Suprapubic skin (tissue), 4 donors: ENCODE results near the gene TEX48. TPM values are rescaled to one million over a fixed set of nuclear protein-coding genes. Genes with fewer than 3 reads are reported as not detected.

Experiments
- DNase-seq, 2 donors: peaks; one replicate each; pipeline ENCODE4 v3.0.0-alpha.2; 2019; ENCODE audit warnings: low spot score in 2 of 2
- H3K27ac ChIP-seq: fragments of 200-600 bp; sonication (generic); one replicate; pipeline ENCODE4 v1.5.1; 2019
- H3K27me3 ChIP-seq: fragments of 200-600 bp; sonication (generic); one replicate; pipeline ENCODE4 v1.5.1; 2019
- H3K36me3 ChIP-seq: fragments of 200-600 bp; sonication (generic); one replicate; pipeline ENCODE4 v1.5.1; 2019
- H3K4me1 ChIP-seq: fragments of 200-600 bp; sonication (generic); one replicate; pipeline ENCODE4 v1.5.1; 2019
- H3K4me3 ChIP-seq: fragments of 200-600 bp; sonication (generic); one replicate; pipeline ENCODE4 v1.5.1; 2019; ENCODE audit warnings: mild to moderate bottlenecking
- H3K9me3 ChIP-seq: fragments of 200-600 bp; sonication (generic); one replicate; pipeline ENCODE4 v1.5.1; 2019
- CTCF ChIP-seq, 2 donors: fragments of 200-600 bp in 1 of 2; fragments of 450-650 bp in 1 of 2; sonication (generic) in 1 of 2; IDR thresholded peaks; one replicate each; pipeline ENCODE4 v1.5.1; 2016 to 2019; ENCODE audit warnings: antibody characterized with exemption in 2 of 2, mild to moderate bottlenecking in 1 of 2, moderate library complexity in 1 of 2
- EP300 ChIP-seq: sonication (generic); formaldehyde crosslinking; IDR thresholded peaks from one replicate; pipeline ENCODE4 v1.6.1; 2017; ENCODE audit warnings: antibody characterized with exemption
- POLR2A ChIP-seq, 2 donors: fragments of 450-650 bp; IDR thresholded peaks; one replicate each; pipeline ENCODE4 v1.6.1; 2017; ENCODE audit warnings: antibody characterized with exemption in 2 of 2, mild to moderate bottlenecking in 2 of 2, moderate library complexity in 2 of 2
- POLR2AphosphoS5 ChIP-seq, 3 donors: sonication (generic); formaldehyde crosslinking; IDR thresholded peaks; one replicate each; pipeline ENCODE4 v1.6.1; 2017; ENCODE audit warnings: antibody characterized with exemption in 3 of 3
- WGBS: methylation state at CpG from one replicate; pipeline ENCODE4 v1.1.5; 2018; 5-methylcytosine and 5-hydroxymethylcytosine counted together
- total RNA-seq, 4 donors: library from RNA; depleted of rRNA; stranded (reverse); fragments of >200 nt; gene quantifications; one replicate each; pipeline ENCODE4 v1.1.0, GENCODE V29; 2016

The TEX48 gene
- total RNA-seq, 4 donors from 2014 or later: not detected

- WGBS: 93% methylated on average over 6 of the region's 6 CpGs
- H3K36me3 ChIP-seq: peaks cover 65% of the 10 kb centered on the region
- no peak for DNase-seq
- H3K27me3 ChIP-seq: no peaks in the 10 kb centered on the region
- TF ChIP-seq EP300: no peak
- TF ChIP-seq POLR2A (IDR thresholded peaks at IDR 0.05): no peak
- no peak for TF ChIP-seq CTCF (IDR thresholded peaks at IDR 0.05)
- TF ChIP-seq POLR2AphosphoS5 (IDR thresholded peaks at IDR 0.05): no peak
- no peak overlapping the region for H3K4me3 ChIP-seq
- H3K4me1 ChIP-seq: no peaks in the 10 kb centered on the region
- no peak overlapping the region for H3K27ac ChIP-seq
- H3K9me3 ChIP-seq: no peaks in the 10 kb centered on the region
Observed at GRCh38 chr9:114634387-114634786, 47.6 kb downstream of the TEX48 start.

GRCh38 chr9:114633438-114634089, 48.4 kb downstream of the TEX48 start:
- H3K27ac ChIP-seq: no peak overlapping the region
- H3K4me1 ChIP-seq: no peaks in the 10 kb centered on the region
- H3K9me3 ChIP-seq: no peaks in the 10 kb centered on the region
- TF ChIP-seq POLR2AphosphoS5 (IDR thresholded peaks at IDR 0.05) (no peak), CTCF (IDR thresholded peaks at IDR 0.05) (no peak), EP300 (no peak), POLR2A (IDR thresholded peaks at IDR 0.05) (no peak)
- no peak overlapping the region for H3K4me3 ChIP-seq
- no peak for DNase-seq
- WGBS: 90% methylated on average over 10 of the region's 11 CpGs
- H3K36me3 ChIP-seq: peaks cover 65% of the 10 kb centered on the region
- H3K27me3 ChIP-seq: no peaks in the 10 kb centered on the region

- Histone ChIP-seq H3K36me3 (peaks cover 68% of the 10 kb centered on the region), H3K27ac (no peak overlapping the region), H3K4me1 (no peaks in the 10 kb centered on the region), H3K4me3 (no peak overlapping the region), H3K27me3 (no peaks in the 10 kb centered on the region), H3K9me3 (no peaks in the 10 kb centered on the region)
- no peak for DNase-seq
- 0% methylated on average over 2 of the region's 2 CpGs for WGBS
- TF ChIP-seq EP300: no peak
- no peak for TF ChIP-seq POLR2AphosphoS5 (IDR thresholded peaks at IDR 0.05)
- no peak for TF ChIP-seq CTCF (IDR thresholded peaks at IDR 0.05)
- TF ChIP-seq POLR2A (IDR thresholded peaks at IDR 0.05): no peak
Observed at GRCh38 chr9:114631166-114631565, 50.8 kb downstream of the TEX48 start.

GRCh38 chr9:114629563-114630090, 52.4 kb downstream of the TEX48 start:
- peaks cover 63% of the 10 kb centered on the region for H3K36me3 ChIP-seq
- no peaks in the 10 kb centered on the region for H3K27me3 ChIP-seq
- DNase-seq: no peak
- no peak overlapping the region for H3K4me3 ChIP-seq
- no peak overlapping the region for H3K27ac ChIP-seq
- WGBS: 85% methylated on average over 7 of the region's 7 CpGs
- no peaks in the 10 kb centered on the region for H3K9me3 ChIP-seq
- TF ChIP-seq EP300 (no peak), POLR2AphosphoS5 (IDR thresholded peaks at IDR 0.05) (no peak), CTCF (IDR thresholded peaks at IDR 0.05) (no peak), POLR2A (IDR thresholded peaks at IDR 0.05) (no peak)
- H3K4me1 ChIP-seq: no peaks in the 10 kb centered on the region

GRCh38 chr9:114627553-114627952, 54.4 kb downstream of the TEX48 start:
- no peaks in the 10 kb centered on the region for H3K9me3 ChIP-seq
- TF ChIP-seq POLR2AphosphoS5 (IDR thresholded peaks at IDR 0.05): no peak
- no peak for TF ChIP-seq EP300
- no peak for TF ChIP-seq CTCF (IDR thresholded peaks at IDR 0.05)
- no peak for TF ChIP-seq POLR2A (IDR thresholded peaks at IDR 0.05)
- WGBS: 92% methylated on average over 1 of the region's 1 CpG
- H3K27ac ChIP-seq: no peak overlapping the region
- H3K36me3 ChIP-seq: peaks cover 49% of the 10 kb centered on the region
- H3K4me3 ChIP-seq: no peak overlapping the region
- no peaks in the 10 kb centered on the region for H3K4me1 ChIP-seq
- DNase-seq: no peak
- H3K27me3 ChIP-seq: no peaks in the 10 kb centered on the region
